Stimulated activated naive CD4-positive, alpha-beta T cell (primary cell): Measurements from ENCODE around the gene PZP.
"Not testable (repeated sequence)": the region's sequence is repeated elsewhere in the genome, so short reads cannot be mapped to it uniquely, and the experiment has no call there.

Source experiments
- DNase-seq, 6 experiments: peaks; one replicate each; lab custom pipeline; 2025; lab: John Stamatoyannopoulos, UW

The PZP gene

GRCh38 chr12:9180810-9181209, 27.4 kb downstream of the PZP start:
- no peak for DNase-seq

- DNase-seq = no peak
Measured at GRCh38 chr12:9179781-9180180, 28.4 kb downstream of the PZP start.

- DNase-seq = no peak
Measured at GRCh38 chr12:9169979-9170634, 38.1 kb downstream of the PZP start.

DNA sequence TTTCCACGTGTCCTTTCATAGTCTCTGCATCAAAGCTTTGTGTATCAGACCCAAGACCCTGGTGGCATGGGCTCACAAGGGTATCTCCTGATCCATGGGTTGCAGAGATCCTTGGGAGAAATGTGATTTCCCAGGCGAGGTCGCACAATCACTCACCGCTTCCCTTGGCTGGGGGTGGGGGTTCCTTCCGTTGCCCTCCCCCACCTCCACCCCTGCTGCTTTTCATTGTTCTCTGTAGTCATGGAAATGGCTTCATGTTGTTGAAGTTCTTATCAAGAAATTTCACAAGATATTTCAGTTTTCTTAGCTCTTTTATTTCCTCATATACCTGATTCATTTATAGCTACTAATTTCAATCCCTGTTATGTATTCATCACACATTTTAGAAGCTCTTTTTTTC, 40.9 kb downstream of the PZP start:
- not testable (repeated sequence) for DNase-seq

- DNase-seq = no peak
Measured at GRCh38 chr12:9163392-9163791, 44.8 kb downstream of the PZP start.

- DNase-seq = no peak
Measured at GRCh38 chr12:9156119-9156518, 52.1 kb downstream of the PZP start.

DNA sequence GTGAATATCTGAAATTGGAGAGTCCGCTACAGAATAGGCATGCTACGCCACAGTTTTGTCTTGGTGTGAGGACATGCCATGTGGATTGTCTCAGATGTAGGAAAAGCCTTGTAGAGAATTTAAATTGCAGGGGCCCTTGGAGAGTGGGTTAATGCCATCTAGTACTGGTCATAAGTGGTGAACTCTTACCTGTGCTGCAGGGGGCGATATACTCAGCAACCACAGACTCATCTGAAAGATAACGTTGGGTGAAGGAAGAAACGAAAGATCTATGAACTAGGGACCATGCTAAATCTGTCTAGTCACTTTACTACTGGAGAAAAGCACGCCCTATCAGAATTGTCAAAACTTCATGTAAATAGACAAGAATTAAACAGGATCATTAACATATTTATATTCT, 58.8 kb downstream of the PZP start:
- no peak for DNase-seq

GRCh38 chr12:9148926-9149325, 59.3 kb downstream of the PZP start:
- no peak for DNase-seq

GRCh38 chr12:9147461-9147860, 60.7 kb downstream of the PZP start:
- no peak for DNase-seq

DNA sequence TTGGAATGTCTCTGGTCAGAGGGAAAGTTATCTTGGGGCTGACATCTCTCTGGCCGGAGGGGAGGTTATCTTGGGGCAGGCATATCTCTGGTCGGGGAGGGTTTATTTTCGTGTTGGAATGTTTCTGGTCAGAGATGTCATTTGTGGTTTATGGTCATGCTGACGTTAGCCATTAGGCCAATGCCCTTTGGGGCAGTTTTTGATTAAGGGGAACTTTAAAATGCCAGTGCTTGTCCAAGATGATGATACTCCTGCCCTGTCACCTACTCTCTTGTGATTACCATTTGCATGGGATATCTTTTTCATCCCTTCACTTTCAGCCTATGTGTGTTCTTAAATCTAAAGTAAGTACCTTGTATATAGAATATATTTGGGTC, 63.5 kb downstream of the PZP start:
- DNase-seq = no peak

- DNase-seq = no peak
Measured at GRCh38 chr12:9143929-9144729, 64.1 kb downstream of the PZP start.

GRCh38 chr12:9143137-9143536, 65.1 kb downstream of the PZP start:
- DNase-seq = no peak

DNA sequence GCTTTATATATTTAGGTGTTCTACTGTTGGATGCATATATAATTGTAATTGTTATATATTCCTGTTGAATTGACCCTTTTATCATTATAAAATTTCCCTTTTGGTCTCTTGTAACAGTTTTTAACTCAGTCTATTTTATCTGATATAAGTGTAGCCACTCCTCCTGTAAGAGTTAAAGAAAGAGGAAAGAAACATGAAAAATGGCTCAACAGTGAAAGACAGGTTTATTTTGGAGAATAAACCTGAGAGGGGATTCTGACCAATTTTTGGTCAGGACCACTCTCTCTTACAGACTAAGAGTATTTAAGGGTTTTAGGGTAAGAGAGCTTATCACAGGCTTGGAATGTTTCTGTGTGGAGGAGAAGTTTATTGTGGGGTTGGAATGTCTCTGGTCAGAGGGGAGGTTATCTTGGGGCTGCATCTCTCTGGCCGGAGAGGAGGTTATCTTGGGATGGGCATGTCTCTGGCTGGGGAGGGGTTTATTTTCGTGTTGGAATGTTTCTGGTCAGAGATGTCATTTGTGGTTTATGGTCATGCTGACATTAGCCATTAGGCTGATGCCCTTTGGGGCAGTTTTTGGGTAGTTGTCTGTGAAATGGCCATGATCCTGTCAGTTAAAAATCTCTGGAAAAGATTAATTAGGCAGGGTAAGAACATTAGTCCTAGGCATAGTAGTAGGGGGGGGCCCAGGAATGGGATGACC, 68.5 kb downstream of the PZP start:
- DNase-seq = not testable (repeated sequence)

GRCh38 chr12:9135903-9136310, 72.3 kb downstream of the PZP start:
- DNase-seq = no peak

DNA sequence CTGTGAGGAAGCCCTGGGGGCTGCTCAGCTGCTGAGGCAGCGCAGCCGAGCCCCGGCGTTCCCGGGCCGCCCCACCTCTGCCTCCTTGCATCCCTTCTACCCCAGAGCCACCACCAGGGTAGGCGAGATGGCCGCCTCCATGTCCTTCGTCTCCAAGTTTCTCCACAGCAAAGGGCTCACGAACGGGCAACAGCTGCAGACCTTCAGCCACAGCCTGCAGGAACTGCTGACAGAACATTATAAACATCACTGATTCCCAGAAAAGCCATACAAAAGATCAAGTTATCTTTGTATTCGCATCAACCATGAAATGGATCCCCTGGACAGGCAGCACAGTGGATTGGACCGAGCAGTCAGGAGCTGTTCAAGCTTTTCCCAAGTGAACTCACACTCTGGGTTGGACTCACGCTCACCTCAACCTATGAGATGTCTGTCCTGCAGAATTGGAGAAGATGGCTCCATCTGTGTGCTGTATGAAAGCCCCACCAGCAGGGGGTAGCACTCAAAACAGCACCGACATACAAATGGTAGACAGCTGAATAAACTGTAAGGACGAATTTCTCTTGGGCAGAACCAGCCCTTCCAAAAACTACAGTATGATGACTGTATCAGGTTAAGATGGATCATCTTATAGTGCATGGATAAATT, 73.1 kb downstream of the PZP start:
- DNase-seq = no peak

DNA sequence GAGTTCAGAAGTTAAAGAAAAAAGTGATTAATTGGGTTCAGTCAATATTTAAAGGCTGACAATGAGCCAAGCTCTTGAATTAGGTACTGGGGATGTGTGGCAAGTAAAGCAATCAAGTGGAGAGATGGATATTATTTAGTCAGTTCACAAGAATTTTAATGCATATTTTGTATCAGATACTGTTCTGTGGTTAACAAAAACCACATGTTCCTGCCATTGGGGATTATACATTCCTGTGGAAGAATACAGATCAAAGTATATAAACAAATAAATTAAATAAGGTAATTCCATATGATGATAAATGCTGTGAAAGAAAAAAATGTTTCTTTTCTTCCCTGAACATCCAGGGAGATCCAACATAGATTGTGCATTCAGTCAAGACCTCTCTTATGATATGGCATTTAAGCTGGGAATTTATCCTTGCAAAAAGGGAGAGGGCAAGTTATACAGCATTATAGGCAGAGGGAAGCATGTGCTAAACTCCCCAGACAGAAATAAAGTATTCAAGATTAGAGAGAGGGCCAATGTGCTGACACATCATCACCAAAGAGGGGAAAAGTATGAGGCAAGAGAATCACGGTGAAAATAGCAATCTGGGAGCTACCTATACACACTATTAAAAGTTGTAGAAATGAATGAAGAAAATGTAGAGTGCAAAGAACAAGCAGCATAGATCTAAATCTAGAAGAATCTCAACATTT, 74.8 kb downstream of the PZP start:
- no peak for DNase-seq

DNA sequence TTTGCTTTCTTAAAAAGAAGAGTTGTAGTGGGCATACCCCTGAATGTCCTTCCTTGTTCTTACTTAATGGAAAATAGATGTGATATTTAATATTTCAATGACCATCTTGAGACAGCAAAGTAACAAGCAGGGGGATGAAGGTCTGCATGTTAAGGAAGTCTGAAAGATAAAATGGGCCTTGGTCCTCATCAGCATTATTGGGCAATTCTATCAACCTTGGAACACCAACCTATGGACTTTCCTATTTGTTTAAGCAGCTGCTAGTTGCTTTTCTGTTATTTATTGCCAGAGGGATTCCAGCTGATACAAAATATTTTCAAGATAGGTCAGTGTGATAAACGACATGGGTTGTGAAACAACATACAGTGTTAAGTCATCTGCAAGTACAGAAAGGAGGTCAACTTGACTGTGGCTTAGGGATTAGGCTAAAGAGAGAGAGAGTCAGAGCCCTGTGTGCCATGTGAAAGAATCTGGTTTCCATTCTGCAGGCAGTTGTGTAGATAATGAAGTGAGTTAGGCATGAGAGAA, 76.1 kb downstream of the PZP start:
- DNase-seq = no peak

DNA sequence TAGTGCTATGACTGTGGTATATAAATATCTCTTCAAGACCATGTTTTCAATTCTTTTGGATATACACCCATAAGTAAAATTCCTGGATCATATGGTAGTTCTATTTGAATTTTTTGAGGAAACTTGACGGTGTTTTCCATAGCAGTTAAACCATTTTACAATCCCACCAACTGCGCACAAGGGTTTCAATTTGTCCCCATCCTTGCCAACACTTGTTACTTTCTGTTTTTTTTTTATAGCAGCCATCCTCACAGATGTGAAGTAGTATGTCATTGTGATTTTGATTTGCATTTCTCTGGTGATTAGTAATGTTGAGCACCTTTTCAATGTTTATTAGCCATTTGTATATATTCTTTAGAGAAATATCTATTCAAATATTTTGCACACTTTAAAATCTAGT, 78.0 kb downstream of the PZP start:
- DNase-seq = no peak

DNA sequence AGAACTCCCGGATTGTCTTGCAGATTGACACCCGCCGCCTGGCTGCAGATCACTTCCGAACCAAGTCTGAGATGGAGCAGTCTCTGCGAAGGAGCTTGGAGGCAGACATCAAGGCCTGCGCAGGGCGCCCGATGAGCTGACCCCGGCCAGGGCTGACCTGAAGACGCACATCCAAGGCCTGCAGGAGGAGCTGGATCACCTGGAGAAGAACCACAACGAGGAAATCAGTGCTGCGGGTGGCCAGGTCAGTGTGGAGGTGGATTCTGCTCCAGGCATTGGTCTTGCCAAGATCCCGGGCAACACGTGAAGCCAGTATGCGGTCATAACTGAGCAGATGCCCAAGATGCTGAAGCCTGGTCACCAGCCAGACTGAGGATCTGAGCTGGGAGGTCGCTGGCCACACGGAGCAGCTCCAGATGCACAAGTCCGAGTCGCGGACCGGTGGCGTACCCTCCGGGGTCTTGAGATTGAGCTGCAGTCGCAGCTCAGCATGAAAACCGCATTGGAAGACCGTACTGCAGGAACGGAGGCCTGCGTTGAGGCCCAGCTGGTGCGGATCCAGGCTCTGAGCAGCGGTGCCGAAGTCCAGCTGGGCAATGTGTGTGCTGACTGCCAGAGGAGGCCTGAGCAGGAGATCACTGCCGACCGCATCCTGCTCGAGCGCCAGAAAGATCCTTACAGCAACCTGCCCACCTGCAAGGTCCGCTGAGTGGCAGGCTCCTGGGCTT, 80.1 kb downstream of the PZP start:
- DNase-seq = no peak

DNA sequence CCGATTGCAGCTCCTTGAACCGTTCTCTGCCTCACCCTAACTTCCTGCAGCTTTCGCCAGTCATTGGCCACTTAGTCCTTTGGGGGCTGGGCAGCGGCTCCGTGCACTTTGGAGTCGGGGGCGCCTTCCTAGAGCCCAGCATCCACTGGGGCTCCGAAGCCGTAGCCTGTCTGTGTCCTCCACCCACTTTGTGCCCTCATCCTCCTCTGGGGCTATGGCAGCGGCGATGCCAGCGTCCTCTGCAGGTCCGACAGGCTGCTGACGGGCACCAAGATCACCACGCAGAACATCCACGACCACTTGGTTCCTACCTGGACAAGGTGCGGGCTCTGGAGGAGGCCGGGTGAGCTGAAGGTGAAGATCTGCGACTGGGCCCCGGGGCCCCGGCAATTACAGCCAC, 80.7 kb downstream of the PZP start:
- no peak for DNase-seq

- DNase-seq = no peak
Measured at GRCh38 chr12:9124383-9125031, 83.7 kb downstream of the PZP start.
